Activated CD4-positive, alpha-beta T cell treated with anti-CD3 and anti-CD28 coated beads, Interleukin-2, Interleukin-4, amounts not matched to agents 100 ng/mL and 50 ng/mL, durations not matched to agents 16 hours and 8 hours (primary cell): ENCODE data around the gene BLMH.
A peak's percentile ranks its signal among the peaks of the same experiment; 100 is the strongest.
"Not testable (repeated sequence)": the region's sequence is repeated elsewhere in the genome, so short reads cannot be mapped to it uniquely, and the experiment has no call there.

Experiments used
- DNase-seq: peaks from one replicate; pipeline ENCODE4 v3.0.0-alpha.2; 2020; ENCODE audit warnings: low spot score

The BLMH gene

GRCh38 chr17:30228011-30228410, 63.7 kb downstream of the BLMH start:
- no peak for DNase-seq

DNA sequence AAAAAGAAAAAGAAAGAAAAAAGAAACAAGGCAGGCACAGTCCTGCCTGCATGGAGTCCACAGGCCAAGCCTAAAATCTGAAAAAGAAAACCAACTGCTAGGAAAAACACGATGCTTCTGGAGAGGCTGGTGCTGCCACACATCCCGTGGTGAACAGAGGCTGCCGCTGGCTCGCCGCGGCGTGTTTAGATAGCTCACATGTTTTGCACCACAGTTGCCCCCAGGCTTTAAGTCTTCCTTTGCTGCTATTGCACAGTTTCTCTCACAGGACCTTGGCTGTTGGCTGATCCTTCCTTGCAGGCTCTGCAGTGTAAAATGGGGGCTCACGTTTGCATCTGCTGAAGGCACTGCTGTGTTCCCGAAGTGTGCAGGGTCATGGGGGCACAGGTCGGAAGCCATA, 64.9 kb downstream of the BLMH start:
- DNase-seq: no peak

DNA sequence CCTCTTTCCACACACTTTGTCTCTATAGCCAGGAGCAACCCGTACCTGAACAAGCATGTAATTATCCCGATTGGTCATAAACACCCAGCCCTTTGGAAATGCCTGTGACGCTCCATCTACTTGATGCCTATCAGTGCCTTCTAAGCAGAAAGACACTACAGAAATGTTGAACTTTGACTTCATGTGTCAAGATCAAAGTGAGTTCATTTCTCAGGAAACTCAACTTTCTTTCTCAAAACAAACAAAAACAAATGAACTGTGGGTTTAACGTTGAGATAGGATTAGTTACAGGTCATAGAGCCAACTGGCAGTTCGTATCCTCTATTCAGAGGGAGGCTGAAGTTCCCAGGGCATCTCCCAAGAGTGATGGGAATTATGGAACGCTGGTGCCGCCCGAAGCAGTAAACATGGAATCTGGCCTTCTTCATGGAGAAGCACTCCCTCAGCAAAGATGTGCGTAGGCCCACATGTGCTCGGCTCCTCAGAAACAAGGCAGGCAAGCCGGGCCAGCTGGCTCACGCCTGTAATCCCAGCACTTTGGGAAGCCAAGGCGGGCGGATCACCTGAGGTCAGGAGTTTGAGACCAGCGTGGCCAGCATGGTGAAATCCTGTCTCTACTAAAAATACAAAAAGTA, 65.7 kb downstream of the BLMH start:
- no peak for DNase-seq

GRCh38 chr17:30225112-30225511, 66.6 kb downstream of the BLMH start:
- DNase-seq: no peak

DNA sequence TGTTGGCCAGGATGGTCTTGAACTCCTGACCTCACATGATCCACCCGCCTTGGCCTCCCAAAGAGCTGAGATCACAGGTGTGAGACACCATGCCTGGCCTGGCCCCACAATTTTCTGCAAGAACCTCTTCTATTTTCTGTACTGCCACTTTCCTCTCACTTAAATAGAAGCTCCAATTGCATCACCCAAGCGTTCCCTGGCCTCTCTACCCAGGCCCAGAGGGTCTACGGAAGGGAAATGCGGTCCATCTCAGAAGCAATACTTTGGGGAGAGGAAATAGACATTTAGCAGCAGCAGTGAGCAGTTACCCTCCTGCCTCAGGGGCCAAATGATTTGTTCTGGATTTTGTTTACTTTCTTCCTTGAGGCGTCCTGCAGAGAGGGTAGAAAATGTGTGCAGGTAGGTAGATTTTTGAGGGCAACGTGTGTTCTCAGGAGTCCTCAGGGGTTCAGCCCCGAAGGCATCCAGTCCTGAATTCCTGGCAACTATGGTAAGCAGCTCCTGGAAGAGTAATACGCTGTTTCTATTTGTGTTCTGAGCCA, 67.3 kb downstream of the BLMH start:
- no peak for DNase-seq

- DNase-seq: no peak
These were observed 69.0 kb downstream of the BLMH start for GRCh38 chr17:30222721-30223175.

DNA sequence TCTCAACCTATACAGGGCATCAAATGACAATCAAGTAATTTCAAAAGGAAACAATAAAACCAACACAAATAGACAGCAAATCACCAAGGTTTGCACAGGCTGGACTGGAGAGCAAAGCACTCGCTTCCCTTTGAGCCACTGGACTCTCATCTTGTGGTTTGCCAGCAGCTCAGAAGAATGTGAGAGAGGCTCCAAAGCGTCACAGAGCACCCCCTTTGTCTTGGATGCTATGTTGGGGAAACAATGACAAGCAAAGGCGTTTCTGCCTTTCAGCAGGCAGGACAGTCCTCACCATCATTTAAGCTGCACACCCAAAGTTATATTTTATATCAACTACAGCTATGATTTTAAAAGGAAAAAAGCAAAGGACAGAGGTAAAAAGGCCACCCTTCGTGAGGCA, 69.5 kb downstream of the BLMH start:
- no peak for DNase-seq

DNA sequence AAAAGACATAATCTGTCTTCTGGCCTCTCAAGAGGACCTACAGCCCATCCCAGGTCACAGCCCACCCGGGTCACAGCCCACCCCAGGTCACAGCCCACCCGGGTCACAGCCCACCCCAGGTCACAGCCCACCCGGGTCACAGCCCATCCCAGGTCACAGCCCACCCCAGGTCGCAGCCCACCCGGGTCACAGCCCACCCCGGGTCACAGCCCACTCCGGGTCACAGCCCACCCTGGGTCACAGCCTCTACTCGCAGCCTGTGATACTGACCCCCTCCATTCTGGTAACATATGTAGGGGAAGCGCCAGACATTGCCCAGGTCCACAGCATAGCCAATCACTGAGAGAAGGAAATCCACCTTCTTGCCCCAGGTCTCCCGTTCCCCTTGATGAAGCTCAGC, 70.4 kb downstream of the BLMH start:
- DNase-seq: no peak

- no peak for DNase-seq
These were observed 71.3 kb downstream of the BLMH start for GRCh38 chr17:30220414-30220813.

- DNase-seq: no peak
These were observed 71.9 kb downstream of the BLMH start for GRCh38 chr17:30219833-30220232.

GRCh38 chr17:30219315-30219714, 72.4 kb downstream of the BLMH start:
- no peak for DNase-seq

GRCh38 chr17:30218799-30219198, 72.9 kb downstream of the BLMH start:
- DNase-seq: no peak

GRCh38 chr17:30217746-30218245, 73.9 kb downstream of the BLMH start:
- DNase-seq: no peak

DNA sequence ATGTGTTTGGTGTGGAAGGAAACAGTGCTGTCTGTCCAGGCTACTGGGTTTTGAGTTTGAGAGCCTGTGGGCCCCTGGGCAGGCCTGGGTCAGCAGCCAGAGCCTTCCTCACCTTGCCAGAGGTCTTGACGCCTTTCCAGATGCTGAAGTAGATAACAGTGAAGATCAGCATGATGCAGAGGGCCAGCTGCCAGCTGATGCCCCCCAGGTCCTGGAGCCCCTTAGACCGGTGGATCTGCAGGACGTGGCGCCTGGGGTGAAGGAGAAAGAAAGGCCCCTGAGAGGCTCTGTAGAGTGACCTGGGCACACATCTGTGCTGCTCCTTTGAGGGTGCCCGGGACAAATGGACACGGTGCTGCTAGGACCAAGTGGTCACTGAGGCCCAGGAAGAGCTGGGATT, 74.7 kb downstream of the BLMH start:
- no peak for DNase-seq

DNA sequence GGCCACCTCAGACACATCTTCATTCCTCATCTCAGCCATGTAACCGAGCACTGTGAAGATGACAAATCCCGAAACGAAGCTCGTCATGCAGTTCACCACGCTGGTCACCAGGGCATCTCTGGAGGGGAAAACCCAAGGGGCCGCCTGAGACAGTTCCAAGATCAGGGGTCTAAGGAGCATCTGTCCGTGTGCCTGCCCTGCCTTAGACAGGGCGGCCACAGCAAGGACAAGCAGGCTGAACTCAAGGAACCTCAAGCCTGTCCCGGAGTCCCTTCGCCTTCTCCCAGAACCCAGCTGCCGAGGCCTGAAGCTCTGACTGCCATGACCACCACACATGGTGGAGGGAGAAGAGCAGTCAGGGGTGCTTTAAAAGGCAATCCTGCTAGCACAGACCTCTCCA, 79.0 kb downstream of the BLMH start:
- DNase-seq: peak; percentile 17

- peak; percentile 16 for DNase-seq
These were observed 80.4 kb downstream of the BLMH start for GRCh38 chr17:30211371-30211770.

GRCh38 chr17:30210901-30211300, 80.8 kb downstream of the BLMH start:
- no peak for DNase-seq

DNA sequence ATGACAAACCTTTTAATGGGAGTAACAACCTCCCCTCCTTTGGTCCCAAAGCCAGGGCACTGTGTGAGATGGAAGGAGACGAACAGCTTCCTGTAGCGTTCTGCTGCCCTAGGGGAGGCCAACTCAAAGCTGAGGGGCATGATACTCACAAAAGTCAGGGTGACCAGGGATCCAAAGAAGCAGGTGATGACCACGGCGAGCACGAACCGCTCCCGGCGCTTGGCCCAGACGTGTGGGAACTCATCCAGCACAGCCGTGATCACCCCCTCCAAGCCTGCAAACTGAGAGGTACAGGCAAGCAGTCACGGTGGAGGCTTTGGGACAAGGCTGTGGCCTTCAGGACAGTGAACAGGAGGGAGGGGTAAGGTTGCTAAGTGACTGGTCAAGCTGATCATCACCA, 81.4 kb downstream of the BLMH start:
- DNase-seq: no peak

GRCh38 chr17:30209930-30210329, 81.8 kb downstream of the BLMH start:
- no peak for DNase-seq

GRCh38 chr17:30208214-30208613, 83.5 kb downstream of the BLMH start:
- DNase-seq: no peak

DNA sequence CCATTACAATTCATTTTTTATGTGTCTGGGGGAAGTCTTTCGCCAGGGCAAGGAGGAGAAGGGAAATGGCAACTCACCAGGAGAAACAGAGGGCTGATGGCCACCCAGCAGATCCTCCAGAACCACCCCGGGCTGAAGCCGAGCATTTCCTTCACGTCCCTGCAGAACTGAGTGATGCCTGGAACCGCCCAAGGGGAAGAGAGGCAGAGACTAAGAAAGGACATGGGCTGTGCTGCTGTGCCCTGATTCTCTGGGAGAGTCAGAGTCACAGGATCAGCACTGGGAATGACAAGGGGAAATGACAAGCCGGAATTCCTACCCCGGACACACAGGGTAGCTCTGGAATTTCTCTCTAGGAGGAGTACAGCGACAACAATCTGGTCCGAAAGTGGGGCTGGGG, 84.1 kb downstream of the BLMH start:
- no peak for DNase-seq

DNA sequence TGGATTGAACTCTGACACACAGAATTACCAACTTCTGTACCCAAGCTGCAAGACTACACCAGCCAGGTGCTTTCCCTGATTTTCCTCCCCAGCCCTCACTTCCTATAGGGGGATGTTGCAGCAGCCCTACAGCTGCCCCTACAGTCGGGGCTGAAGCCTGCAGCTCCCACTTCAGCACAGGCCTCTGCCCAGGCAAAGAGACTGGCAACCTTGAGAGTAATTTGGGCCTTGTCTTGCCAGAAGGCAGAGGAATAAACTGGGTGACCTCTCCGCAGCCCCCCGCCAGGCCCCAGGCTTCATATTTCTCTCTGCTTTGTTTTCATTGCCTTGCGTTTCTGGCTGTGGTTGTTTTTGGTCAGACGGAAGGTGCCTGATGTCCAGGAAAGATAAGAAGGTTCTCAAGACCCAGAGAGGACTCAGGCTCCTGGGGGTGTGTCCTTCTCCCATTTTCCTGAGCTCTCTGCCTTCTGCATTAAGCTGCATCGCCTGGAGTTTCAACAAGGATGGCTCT, 88.2 kb downstream of the BLMH start:
- no peak for DNase-seq

- not testable (repeated sequence) for DNase-seq
These were observed 91.1 kb downstream of the BLMH start for GRCh38 chr17:30200656-30201055.

DNA sequence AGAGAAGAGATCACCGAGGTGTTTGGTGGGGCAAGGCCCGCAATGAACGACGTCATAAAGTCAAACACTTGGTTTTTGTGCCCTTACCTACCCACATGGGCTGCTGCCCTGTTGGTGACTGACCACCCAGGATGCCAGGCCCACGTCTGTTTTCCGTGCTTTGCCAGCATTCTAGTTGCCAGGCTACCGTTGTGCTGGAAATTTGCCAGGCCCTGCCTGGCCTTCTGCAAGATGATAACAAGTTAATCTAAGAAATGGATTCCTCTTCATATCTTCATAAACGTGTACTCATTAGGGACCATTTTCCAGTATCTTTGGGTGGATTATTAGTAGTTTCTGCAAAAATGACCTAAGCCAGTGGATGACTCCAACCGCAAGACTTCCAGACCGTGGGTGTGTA, 91.6 kb downstream of the BLMH start:
- DNase-seq: no peak
